HG02571 (cell line): Measurements from ENCODE around the gene TXNRD1.
"Not testable (repeated sequence)": the region's sequence is repeated elsewhere in the genome, so short reads cannot be mapped to it uniquely, and the experiment has no call there.

ENCODE experiments used
- ATAC-seq: cut with Tn5 transposase; IDR thresholded peaks from one replicate; pipeline ENCODE4 v1.9.1; 2021; ENCODE audit warnings: mild to moderate bottlenecking, moderate library complexity; ENCODE audit not compliant: unreplicated experiment

TXNRD1 gene

GRCh38 chr12:104279164-104279563, 63.6 kb downstream of the TXNRD1 start:
- ATAC-seq, result no peak

GRCh38 chr12:104280111-104280510, 64.5 kb downstream of the TXNRD1 start:
- ATAC-seq, result no peak

GRCh38 chr12:104280717-104281458, 65.3 kb downstream of the TXNRD1 start:
- ATAC-seq, result no peak

- no peak for ATAC-seq
Measured at GRCh38 chr12:104281636-104282035, 66.1 kb downstream of the TXNRD1 start.

GRCh38 chr12:104282109-104282508, 66.5 kb downstream of the TXNRD1 start:
- no peak for ATAC-seq

- ATAC-seq, result no peak
Measured at GRCh38 chr12:104285740-104286515, 70.3 kb downstream of the TXNRD1 start.

GRCh38 chr12:104286516-104287482, 71.2 kb downstream of the TXNRD1 start:
- ATAC-seq, result peak; percentile 85

- ATAC-seq, result peak; percentile 50
Measured at GRCh38 chr12:104288635-104289274, 73.2 kb downstream of the TXNRD1 start.

GRCh38 chr12:104290320-104290719, 74.7 kb downstream of the TXNRD1 start:
- no peak for ATAC-seq

- ATAC-seq, result no peak
Measured at GRCh38 chr12:104290855-104291254, 75.3 kb downstream of the TXNRD1 start.

- ATAC-seq, result no peak
Measured at GRCh38 chr12:104291867-104292524, 76.4 kb downstream of the TXNRD1 start.

GRCh38 chr12:104292872-104293794, 77.6 kb downstream of the TXNRD1 start:
- no peak for ATAC-seq

- not testable (repeated sequence) for ATAC-seq
Measured at GRCh38 chr12:104294158-104294859, 78.7 kb downstream of the TXNRD1 start.

GRCh38 chr12:104294927-104295668, 79.5 kb downstream of the TXNRD1 start:
- ATAC-seq, result no peak

- no peak for ATAC-seq
Measured at GRCh38 chr12:104295954-104296353, 80.4 kb downstream of the TXNRD1 start.

- no peak for ATAC-seq
Measured at GRCh38 chr12:104296718-104297117, 81.1 kb downstream of the TXNRD1 start.

- no peak for ATAC-seq
Measured at GRCh38 chr12:104297477-104298113, 82.0 kb downstream of the TXNRD1 start.
